Mesendoderm (in vitro differentiated cells): ENCODE measurements around the gene TP53I3.

ENCODE experiments used
- DNase-seq: peaks from one replicate; pipeline ENCODE4 v3.0.0; 2013
- H2AK5ac ChIP-seq: 2 replicates; pipeline ENCODE4 v1.6.1; 2013; ENCODE audit warnings: low read length, inconsistent platforms
- H2BK120ac ChIP-seq: 2 replicates; pipeline ENCODE4 v1.6.1; 2013; ENCODE audit warnings: low read depth, mild to moderate bottlenecking, low read length, moderate library complexity, mixed read lengths
- H2BK15ac ChIP-seq: replicated peaks from 2 replicates; pipeline ENCODE4 v1.6.1; 2013; ENCODE audit warnings: low read depth, mild to moderate bottlenecking, moderate library complexity
- H2BK5ac ChIP-seq: 2 replicates; pipeline ENCODE4 v1.6.1; 2013; ENCODE audit warnings: low read length, inconsistent platforms
- H3K18ac ChIP-seq: 2 replicates; pipeline ENCODE4 v1.6.1; 2013; ENCODE audit warnings: mild to moderate bottlenecking, low read length, mixed read lengths
- H3K23ac ChIP-seq: one replicate; pipeline ENCODE4 v1.6.1; 2013; ENCODE audit warnings: low read length
- H3K27ac ChIP-seq: 2 replicates; pipeline ENCODE4 v1.5.1; 2013; ENCODE audit warnings: low read depth, mild to moderate bottlenecking, inconsistent platforms, low read length, moderate library complexity
- H3K27me3 ChIP-seq: 2 replicates; pipeline ENCODE4 v1.6.1; 2013; ENCODE audit warnings: low read length, control low read depth, mild to moderate bottlenecking, inconsistent platforms; ENCODE audit not compliant: insufficient read depth, poor library complexity
- H3K36me3 ChIP-seq: 2 replicates; pipeline ENCODE4 v1.6.1; 2013; ENCODE audit warnings: low read length, inconsistent platforms; ENCODE audit not compliant: control insufficient read depth, insufficient read depth
- H3K4ac ChIP-seq: one replicate; pipeline ENCODE4 v1.6.1; 2013; ENCODE audit warnings: low read depth, mild to moderate bottlenecking, low read length, moderate library complexity
- H3K4me1 ChIP-seq: 2 replicates; pipeline ENCODE4 v1.6.1; 2013; ENCODE audit warnings: low read depth, low read length, inconsistent platforms; ENCODE audit not compliant: control insufficient read depth
- H3K4me2 ChIP-seq: 2 replicates; pipeline ENCODE4 v1.6.1; 2013; ENCODE audit warnings: low read length
- H3K4me3 ChIP-seq: 2 replicates; pipeline ENCODE4 v1.5.1; 2013; ENCODE audit warnings: mild to moderate bottlenecking, low read length
- H3K56ac ChIP-seq: one replicate; pipeline ENCODE4 v1.6.1; 2013; ENCODE audit warnings: low read length
- H3K79me1 ChIP-seq: 2 replicates; pipeline ENCODE4 v1.6.1; 2013; ENCODE audit warnings: low read length, inconsistent platforms
- H3K79me2 ChIP-seq: 2 replicates; pipeline ENCODE4 v1.6.1; 2013; ENCODE audit warnings: mild to moderate bottlenecking, low read length; ENCODE audit not compliant: control insufficient read depth, insufficient read depth
- H3K9ac ChIP-seq: 2 replicates; pipeline ENCODE4 v1.6.1; 2013; ENCODE audit warnings: low read length, inconsistent platforms
- H4K5ac ChIP-seq: one replicate; pipeline ENCODE4 v1.6.1; 2013; ENCODE audit warnings: low read length
- H4K8ac ChIP-seq: one replicate; pipeline ENCODE4 v1.6.1; 2013; ENCODE audit warnings: low read depth, mild to moderate bottlenecking, control low read depth, low read length, moderate library complexity
- WGBS: extraction: QIAGEN DNeasy Blood & Tissue Kit; methylation state at CpG from one replicate; pipeline ENCODE4 v1.1.7; 2013; ENCODE audit warnings: low lambda C conversion rate, missing lambda C conversion rate; ENCODE audit not compliant: insufficient coverage; ENCODE audit errors: extremely low coverage; 5-methylcytosine and 5-hydroxymethylcytosine counted together

Gene TP53I3

DNA sequence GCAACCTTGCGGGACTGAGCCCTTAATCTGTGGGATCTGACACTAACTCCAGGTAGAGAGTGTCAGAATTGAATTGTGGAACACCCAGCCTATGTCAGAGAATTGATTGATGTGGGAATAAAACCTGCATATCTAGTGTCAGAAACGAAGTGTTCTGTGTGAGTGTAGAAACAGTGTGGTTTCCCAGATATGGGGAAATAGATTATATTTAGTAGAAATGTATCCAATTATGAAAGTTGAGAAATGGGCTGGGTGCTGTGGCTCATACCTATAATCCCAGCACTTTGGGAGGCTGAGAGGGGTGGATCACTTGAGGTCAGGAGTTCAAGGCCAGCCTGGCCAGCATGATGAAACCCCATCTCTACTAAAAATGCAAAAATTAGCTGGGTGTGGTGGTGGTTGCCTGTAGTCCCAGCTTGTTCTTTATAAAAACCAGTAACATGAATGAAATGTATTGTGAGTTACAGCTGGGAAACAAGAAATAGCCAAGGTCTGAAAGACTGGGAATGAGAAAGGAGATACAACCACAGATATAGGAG, 4.3 kb upstream of the TP53I3 start:
- H3K27me3 ChIP-seq, result no peaks in the 10 kb centered on the region
- no peak overlapping the region for H3K4me2 ChIP-seq
- H4K5ac ChIP-seq, result no peak overlapping the region
- no peak overlapping the region for H2BK120ac ChIP-seq
- no peak overlapping the region for H3K4me3 ChIP-seq
- no peak overlapping the region for H3K18ac ChIP-seq
- H3K27ac ChIP-seq, result no peak overlapping the region
- H3K4ac ChIP-seq, result no peak overlapping the region
- no peak overlapping the region for H3K23ac ChIP-seq
- no peak overlapping the region for H2AK5ac ChIP-seq
- H3K36me3 ChIP-seq, result no peaks in the 10 kb centered on the region
- no peak for DNase-seq
- no peaks in the 10 kb centered on the region for H3K4me1 ChIP-seq
- no peak overlapping the region for H3K56ac ChIP-seq
- no peaks in the 10 kb centered on the region for H3K79me1 ChIP-seq
- no peaks in the 10 kb centered on the region for H3K79me2 ChIP-seq
- H2BK15ac ChIP-seq, result no peak overlapping the region
- no peak overlapping the region for H4K8ac ChIP-seq
- WGBS, result no CpG with 5 or more reads among the region's 2 CpGs
- no peak overlapping the region for H3K9ac ChIP-seq
- H2BK5ac ChIP-seq, result no peak overlapping the region

GRCh38 chr2:24087032-24087431, 2.4 kb upstream of the TP53I3 start:
- H4K5ac ChIP-seq, result no peak overlapping the region
- H3K4me2 ChIP-seq, result no peak overlapping the region
- no peak overlapping the region for H3K56ac ChIP-seq
- H4K8ac ChIP-seq, result no peak overlapping the region
- H3K79me2 ChIP-seq, result no peaks in the 10 kb centered on the region
- H3K9ac ChIP-seq, result no peak overlapping the region
- DNase-seq, result no peak
- H3K4ac ChIP-seq, result no peak overlapping the region
- no peak overlapping the region for H2BK15ac ChIP-seq
- no peak overlapping the region for H3K18ac ChIP-seq
- H3K36me3 ChIP-seq, result peaks cover 1% of the 10 kb centered on the region
- no peak overlapping the region for H3K27ac ChIP-seq
- no peak overlapping the region for H3K23ac ChIP-seq
- no peak overlapping the region for H3K4me3 ChIP-seq
- WGBS, result no CpG with 5 or more reads among the region's 3 CpGs
- H3K4me1 ChIP-seq, result peaks cover 3% of the 10 kb centered on the region
- no peak overlapping the region for H2AK5ac ChIP-seq
- H3K79me1 ChIP-seq, result no peaks in the 10 kb centered on the region
- no peak overlapping the region for H2BK120ac ChIP-seq
- H3K27me3 ChIP-seq, result no peaks in the 10 kb centered on the region
- H2BK5ac ChIP-seq, result no peak overlapping the region

DNA sequence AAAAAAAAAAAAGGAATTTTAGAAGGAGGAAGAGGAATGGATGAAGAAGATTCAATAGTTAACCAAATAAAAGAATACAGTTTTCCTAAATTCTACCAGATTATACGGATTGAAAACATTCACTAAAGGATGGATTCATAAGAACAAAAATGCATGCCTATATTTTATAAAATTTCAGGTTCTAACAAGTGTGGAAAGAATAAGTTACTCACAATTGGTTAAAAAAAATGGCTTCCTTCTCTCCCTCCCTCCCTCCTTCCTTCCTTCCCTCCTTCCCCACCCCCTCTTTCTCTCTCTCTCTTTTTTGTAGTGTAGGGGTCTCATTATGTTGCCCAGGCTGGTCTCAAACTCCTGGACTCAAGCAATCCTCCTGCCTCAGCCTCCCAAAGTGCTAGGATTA, 1.6 kb upstream of the TP53I3 start:
- WGBS, result no CpG with 5 or more reads among the region's 1 CpG

DNA sequence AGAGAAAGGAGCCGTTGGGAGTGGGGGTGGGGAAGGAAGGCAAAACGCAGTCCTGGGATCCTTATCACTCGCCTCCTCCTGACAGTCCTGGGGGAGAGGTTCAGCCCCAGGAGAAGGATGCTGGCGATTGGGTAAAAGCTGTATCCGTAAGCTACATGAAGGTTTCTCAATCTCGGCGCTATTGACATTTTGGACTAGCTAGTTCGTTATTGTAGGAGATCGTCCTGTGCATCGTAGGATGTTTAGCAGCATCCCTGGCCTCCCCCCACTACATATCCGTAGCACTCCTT, 511 bp upstream of the TP53I3 start:
- no peaks in the 10 kb centered on the region for H3K27me3 ChIP-seq
- H4K5ac ChIP-seq, result no peak overlapping the region
- no peak overlapping the region for H2BK5ac ChIP-seq
- H3K4me2 ChIP-seq, result peak overlapping the region; percentile 45
- peak overlapping the region; percentile 65 for H3K18ac ChIP-seq
- H4K8ac ChIP-seq, result no peak overlapping the region
- no peak overlapping the region for H2BK120ac ChIP-seq
- peak overlapping the region; percentile 90 for H3K27ac ChIP-seq
- no peak for DNase-seq
- H3K79me2 ChIP-seq, result no peaks in the 10 kb centered on the region
- peak overlapping the region; percentile 92 for H3K56ac ChIP-seq
- H2BK15ac ChIP-seq, result no peak overlapping the region
- no peak overlapping the region for H2AK5ac ChIP-seq
- no peaks in the 10 kb centered on the region for H3K79me1 ChIP-seq
- peaks cover 1% of the 10 kb centered on the region for H3K36me3 ChIP-seq
- H3K4me3 ChIP-seq, result peak overlapping the region; percentile 49
- WGBS, result no CpG with 5 or more reads among the region's 11 CpGs
- peaks cover 3% of the 10 kb centered on the region for H3K4me1 ChIP-seq
- H3K4ac ChIP-seq, result no peak overlapping the region
- no peak overlapping the region for H3K23ac ChIP-seq
- H3K9ac ChIP-seq, result peak overlapping the region; percentile 78

More for the DNA sequence above, 1.6 kb upstream of the TP53I3 start:
- no peaks in the 10 kb centered on the region for H3K79me1 ChIP-seq
- H2BK15ac ChIP-seq, result no peak overlapping the region
- H3K36me3 ChIP-seq, result peaks cover 1% of the 10 kb centered on the region
- no peak overlapping the region for H2BK5ac ChIP-seq
- H2BK120ac ChIP-seq, result no peak overlapping the region
- no peak for DNase-seq
- no peaks in the 10 kb centered on the region for H3K79me2 ChIP-seq
- H3K23ac ChIP-seq, result no peak overlapping the region
- H3K27me3 ChIP-seq, result no peaks in the 10 kb centered on the region
- no peak overlapping the region for H3K56ac ChIP-seq
- H4K8ac ChIP-seq, result no peak overlapping the region
- H3K4me2 ChIP-seq, result no peak overlapping the region
- no peak overlapping the region for H4K5ac ChIP-seq
- no peak overlapping the region for H3K18ac ChIP-seq
- peaks cover 3% of the 10 kb centered on the region for H3K4me1 ChIP-seq
- H3K4me3 ChIP-seq, result no peak overlapping the region
- H2AK5ac ChIP-seq, result no peak overlapping the region
- H3K9ac ChIP-seq, result no peak overlapping the region
- no peak overlapping the region for H3K4ac ChIP-seq
- no peak overlapping the region for H3K27ac ChIP-seq

DNA sequence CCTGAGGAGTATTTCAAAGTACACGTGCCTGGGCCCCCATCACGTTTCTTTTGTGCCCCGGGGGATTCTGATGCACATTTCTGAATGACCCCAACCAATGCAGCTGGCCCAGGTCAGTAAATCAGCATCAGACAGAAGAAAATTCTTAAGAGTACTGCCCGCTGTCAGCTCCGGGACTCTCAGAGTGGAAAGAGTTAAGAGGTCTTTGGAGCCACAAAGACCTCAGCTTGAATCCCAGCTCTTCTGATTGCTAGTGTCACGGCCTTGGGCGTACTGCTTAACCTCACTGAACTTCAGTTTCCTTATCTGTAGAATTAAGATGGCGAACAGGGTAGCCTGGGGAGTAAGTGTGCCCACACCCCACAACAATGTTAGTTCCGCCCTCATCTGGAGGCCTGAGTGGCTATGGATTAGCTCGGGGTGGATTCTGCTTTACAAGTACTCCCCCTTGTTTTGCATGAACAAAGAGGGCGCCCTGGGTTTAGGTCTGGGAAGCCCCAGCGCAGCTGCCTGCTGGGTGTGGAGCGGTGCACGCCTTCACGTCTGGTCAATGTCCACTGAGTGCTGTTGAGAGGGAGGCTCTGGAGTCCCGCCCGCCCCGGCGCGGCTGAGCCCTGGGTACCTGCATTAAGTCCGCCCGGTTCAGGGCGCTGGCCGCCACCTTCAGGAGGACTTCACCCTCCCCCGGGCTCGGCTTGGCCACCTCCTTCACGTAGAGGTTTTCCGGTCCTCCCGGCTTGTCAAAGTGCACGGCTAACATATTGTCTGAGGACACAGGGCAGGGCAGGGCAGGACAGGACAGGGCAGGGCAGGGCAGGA, 858 bp downstream of the TP53I3 start:
- DNase-seq, result peak; percentile 95
- peak overlapping the region; percentile 90 for H3K27ac ChIP-seq
- H3K4me2 ChIP-seq, result peak overlapping the region; percentile 65
- no peaks in the 10 kb centered on the region for H3K79me1 ChIP-seq
- H3K56ac ChIP-seq, result peak overlapping the region; percentile 95
- peak overlapping the region; percentile 54 for H3K4me3 ChIP-seq
- no peak overlapping the region for H2BK15ac ChIP-seq
- no peak overlapping the region for H4K8ac ChIP-seq
- no CpG with 5 or more reads among the region's 30 CpGs for WGBS
- H3K36me3 ChIP-seq, result peaks cover 1% of the 10 kb centered on the region
- H2BK120ac ChIP-seq, result no peak overlapping the region
- peak overlapping the region; percentile 46 for H3K4ac ChIP-seq
- H2AK5ac ChIP-seq, result peak overlapping the region; percentile 64
- H3K4me1 ChIP-seq, result peaks cover 3% of the 10 kb centered on the region
- peak overlapping the region; percentile 81 for H2BK5ac ChIP-seq
- peak overlapping the region; percentile 82 for H3K23ac ChIP-seq
- peak overlapping the region; percentile 78 for H3K9ac ChIP-seq
- no peaks in the 10 kb centered on the region for H3K79me2 ChIP-seq
- H4K5ac ChIP-seq, result peak overlapping the region; percentile 85
- no peaks in the 10 kb centered on the region for H3K27me3 ChIP-seq
- peak overlapping the region; percentile 13 for H3K18ac ChIP-seq
